GM21576 (cell line): ENCODE measurements around the gene CEP55.
"Not testable (repeated sequence)": the region's sequence is repeated elsewhere in the genome, so short reads cannot be mapped to it uniquely, and the experiment has no call there.

Source experiments
- ATAC-seq: cut with Tn5 transposase; IDR thresholded peaks from one replicate; pipeline ENCODE4 v1.9.1; 2021; ENCODE audit warnings: mild to moderate bottlenecking, moderate library complexity; ENCODE audit not compliant: unreplicated experiment

Gene CEP55

GRCh38 chr10:93496322-93497041 lies at the start of gene CEP55:
TSS of gene CEP55 (plus strand) at chr10:93496612. CDS start at chr10:93500052, 3,440 bp downstream.
- ATAC-seq: peak; percentile 97

DNA sequence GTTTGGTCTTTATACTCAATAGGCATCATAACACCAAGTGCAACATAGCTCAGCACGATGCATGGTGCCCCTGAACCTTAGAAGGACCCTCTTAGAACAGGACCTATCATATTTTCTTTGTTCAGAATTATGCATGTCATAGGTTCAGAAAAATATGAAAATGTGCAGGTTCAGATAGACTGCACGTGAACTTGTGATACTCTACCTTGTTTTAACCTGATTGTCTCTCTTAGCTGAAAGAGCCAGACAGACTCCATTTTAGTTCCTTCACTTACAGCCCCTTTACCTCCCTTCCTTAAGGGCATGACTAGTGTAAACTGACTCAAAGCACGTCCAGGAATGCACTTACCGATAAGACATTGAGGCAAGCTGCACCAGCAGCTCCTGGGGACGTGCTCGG lies 49.4 kb upstream of the CEP55 start:
- ATAC-seq: no peak

DNA sequence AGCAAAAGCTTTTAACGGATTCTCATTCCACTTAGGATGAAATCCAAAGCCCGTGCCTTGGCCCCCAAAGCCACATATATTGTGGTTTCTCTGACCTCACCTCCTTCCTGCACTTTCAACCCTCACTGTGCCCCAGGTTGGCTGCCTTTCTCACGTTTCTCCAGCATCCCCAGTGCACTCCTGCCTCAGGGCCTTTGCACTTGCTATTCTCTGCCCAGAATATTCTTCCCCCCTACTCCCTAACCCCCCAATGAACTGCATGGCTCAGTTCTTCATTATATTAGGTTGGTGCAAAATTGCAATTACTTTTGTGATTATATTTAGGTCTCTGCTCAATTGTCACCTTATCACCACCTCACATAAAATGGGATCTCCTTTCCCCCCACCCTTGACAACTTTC lies 48.4 kb upstream of the CEP55 start:
- ATAC-seq: no peak

- no peak for ATAC-seq
Measured at GRCh38 chr10:93451244-93451947, 45.0 kb upstream of the CEP55 start.

GRCh38 chr10:93452143-93452542 lies 44.3 kb upstream of the CEP55 start:
- ATAC-seq: no peak

- no peak for ATAC-seq
Measured at GRCh38 chr10:93454146-93454545, 42.3 kb upstream of the CEP55 start.

GRCh38 chr10:93454736-93455135 lies 41.7 kb upstream of the CEP55 start:
- ATAC-seq: no peak

DNA sequence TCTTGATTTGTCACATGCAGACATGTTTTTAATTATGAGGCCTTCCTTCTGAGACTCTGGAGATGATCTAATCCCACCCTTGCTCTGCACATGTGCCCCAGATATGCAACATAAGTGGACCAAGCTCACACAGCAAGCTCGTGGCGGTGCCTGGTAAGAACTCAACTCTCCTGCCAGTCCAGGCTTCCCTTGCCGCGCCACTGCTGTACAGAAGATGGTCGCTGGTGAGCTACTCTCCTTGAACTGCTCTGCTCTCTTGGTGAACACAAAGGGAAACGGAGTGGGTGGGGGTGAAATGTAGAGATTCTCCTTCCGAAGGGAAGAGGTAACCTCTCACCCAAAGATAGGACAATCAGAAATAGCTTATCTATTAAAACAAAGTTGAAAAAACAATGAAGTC lies 39.9 kb upstream of the CEP55 start:
- no peak for ATAC-seq

GRCh38 chr10:93457511-93457910 lies 38.9 kb upstream of the CEP55 start:
- no peak for ATAC-seq

- no peak for ATAC-seq
Measured at GRCh38 chr10:93458821-93459257, 37.6 kb upstream of the CEP55 start.

GRCh38 chr10:93459466-93459865 lies 36.9 kb upstream of the CEP55 start:
- no peak for ATAC-seq

GRCh38 chr10:93461109-93461806 lies 35.2 kb upstream of the CEP55 start:
- ATAC-seq: no peak

DNA sequence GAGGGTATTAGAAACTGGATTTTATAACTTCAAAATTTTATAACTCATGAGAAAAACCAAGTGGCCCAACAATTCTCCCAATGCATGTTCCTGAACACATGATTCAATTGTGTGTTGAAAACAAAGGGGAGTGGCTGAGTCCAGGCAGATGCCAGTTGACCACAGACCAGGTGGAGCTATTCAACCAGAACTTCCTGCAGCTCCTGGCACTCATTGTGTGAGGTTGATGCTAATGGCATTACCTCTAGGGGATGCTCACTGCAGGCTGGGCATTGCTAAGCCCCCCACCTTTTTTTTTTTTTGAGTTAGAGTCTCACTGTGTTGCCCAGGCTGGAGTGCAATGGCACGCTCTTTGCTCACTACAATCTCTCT lies 34.6 kb upstream of the CEP55 start:
- ATAC-seq: no peak

DNA sequence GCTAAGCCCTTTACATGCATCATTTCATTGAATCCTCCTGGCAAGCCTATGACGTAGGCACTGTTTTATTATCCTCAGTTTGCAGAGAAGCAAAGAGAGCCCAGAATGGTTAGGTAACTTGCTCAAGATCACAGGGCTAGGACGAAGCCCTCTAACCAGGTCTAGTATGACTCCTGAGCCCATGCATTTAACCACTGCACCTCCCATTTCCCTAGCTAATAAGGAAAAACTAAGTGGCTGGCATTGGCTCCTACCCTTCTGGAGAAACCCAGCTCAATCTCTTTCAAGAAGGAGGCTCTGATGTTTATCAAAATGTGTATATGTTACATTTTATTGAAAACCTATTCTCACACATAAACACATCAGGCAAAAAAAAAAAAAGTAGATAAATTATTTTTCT lies 34.0 kb upstream of the CEP55 start:
- ATAC-seq: no peak

DNA sequence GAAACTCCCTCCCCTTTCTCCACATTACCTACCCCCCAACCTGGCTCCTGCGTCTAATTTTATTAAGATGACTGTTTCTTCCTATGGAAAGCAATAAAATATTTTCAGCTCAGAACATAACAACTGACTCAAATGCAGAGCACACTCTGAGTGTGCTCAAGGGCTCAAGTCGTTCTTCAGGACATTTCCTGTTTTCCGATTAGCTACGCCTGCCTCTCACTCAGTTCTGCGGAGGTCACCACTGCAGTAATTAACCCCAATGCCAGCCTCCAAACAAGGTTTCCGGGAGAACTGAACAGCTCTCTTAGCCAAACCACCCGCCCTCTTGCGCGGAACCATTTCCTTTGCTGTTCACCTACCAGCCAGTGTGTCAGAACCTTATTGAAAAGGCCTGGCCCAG lies 33.5 kb upstream of the CEP55 start:
- no peak for ATAC-seq

DNA sequence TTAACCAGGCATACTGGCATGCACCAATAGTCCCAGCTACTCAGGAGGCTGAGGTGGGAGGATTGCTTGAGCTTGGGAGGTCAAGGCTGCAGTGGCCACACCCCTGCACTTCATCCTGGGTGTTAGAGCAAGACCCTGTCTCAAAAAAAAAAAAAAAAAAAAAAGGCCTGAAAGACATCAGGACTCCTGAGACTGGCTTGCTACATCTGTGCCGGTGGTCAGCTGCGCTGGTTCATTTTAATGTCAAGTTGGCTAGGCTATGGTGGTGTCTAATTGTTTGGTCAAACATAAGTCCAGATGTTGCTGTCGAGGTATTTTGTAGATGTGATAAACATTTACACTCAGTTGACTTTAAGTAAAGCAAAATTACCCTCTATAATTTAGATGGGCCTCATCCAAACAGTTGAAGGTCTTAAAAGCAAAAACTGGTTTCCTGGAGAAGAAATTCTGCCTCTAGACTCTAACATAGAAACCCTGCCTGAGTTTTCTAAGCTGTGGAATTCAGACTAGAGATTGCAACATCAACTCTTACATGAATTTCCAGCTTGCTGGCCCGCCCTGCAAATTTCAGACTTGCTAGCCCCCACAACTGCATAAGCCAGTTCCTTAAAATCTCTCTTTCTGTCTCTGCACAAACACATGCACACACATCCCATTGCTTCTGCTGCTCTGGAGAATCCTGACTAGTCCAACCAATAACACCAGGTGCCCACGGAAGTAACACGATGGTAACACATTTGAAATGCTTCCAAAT lies 32.5 kb upstream of the CEP55 start:
- ATAC-seq: no peak

DNA sequence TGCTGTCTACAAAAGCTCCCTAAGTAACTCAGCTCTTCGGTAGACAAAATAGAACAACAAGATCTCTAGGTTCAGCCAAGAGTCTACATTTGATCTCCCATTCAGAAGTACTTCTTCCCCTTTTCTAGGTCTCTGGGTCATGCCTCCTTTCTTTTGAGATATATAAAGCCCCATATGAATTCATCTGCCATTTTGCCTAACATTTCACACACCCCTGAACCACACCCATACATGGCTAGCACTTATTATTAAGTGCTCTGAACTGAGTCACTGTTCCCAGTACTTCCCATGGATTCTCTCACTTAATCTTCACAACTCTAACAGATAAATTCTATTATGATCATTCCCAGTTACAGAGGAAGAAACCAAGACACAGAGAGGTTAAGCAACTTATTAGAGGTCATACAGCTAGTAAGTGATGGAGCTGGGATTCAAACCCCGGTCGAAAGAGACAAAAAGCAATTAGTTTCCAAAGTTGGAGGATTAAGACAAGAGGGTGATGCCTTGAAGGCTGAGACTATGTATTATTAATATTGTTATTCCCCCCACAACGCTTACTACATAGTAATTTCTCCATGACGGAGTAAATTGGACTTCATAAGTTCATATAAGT lies 31.5 kb upstream of the CEP55 start:
- ATAC-seq: no peak

GRCh38 chr10:93465806-93466675 lies 30.4 kb upstream of the CEP55 start:
- no peak for ATAC-seq

DNA sequence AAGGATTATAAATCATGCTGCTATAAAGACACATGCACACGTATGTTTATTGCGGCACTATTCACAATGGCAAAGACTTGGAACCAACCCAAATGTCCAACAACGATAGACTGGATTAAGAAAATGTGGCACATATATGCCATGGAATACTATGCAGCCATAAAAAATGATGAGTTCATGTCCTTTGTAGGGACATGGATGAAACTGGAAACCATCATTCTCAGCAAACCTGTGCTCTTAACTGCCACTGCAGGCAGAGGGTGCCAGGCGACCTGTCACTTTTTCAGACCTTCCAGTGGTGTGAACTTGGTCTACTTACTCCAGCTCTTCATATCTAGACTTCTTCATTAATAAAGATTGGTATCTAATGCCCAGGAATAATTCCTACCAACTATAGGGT lies 28.8 kb upstream of the CEP55 start:
- not testable (repeated sequence) for ATAC-seq
